ENCODE data around the gene NAIF1. TPM values are rescaled to one million over a fixed set of nuclear protein-coding genes. Genes with fewer than 3 reads are reported as not detected.
A peak's percentile ranks its signal among the peaks of the same experiment; 100 is the strongest.
"Not testable (repeated sequence)": the region's sequence is repeated elsewhere in the genome, so short reads cannot be mapped to it uniquely, and the experiment has no call there.

The NAIF1 gene
- total RNA-seq (10.0 TPM), polyA plus RNA-seq (ENCODE audit: insufficient read depth in 1 of 8, insufficient read length in 8 of 8, low replicate concordance in 1 of 8) (1 to 10 TPM; 7.4 to 8.9 (median 8.3) TPM)
- long read RNA-seq, donor 1, partial matches to known transcripts: 0 of 2 reads
- long read RNA-seq, donor 1, other reads (novel, unspliced or antisense): 0 of 2 reads
- long read RNA-seq, donor 2: 0 reads
- long read RNA-seq, donor 3, partial matches to known transcripts: 44 of 45 reads
- long read RNA-seq, donor 3, other reads (novel, unspliced or antisense): 0 of 45 reads
- long read RNA-seq, donor 4, partial matches to known transcripts: 0 of 4 reads
- long read RNA-seq, donor 4, other reads (novel, unspliced or antisense): 0 of 4 reads
- long read RNA-seq, donor 5, partial matches to known transcripts: 0 of 3 reads
- long read RNA-seq, donor 5, other reads (novel, unspliced or antisense): 0 of 3 reads
- long read RNA-seq, donor 6, partial matches to known transcripts: 0 of 2 reads
- long read RNA-seq, donor 6, other reads (novel, unspliced or antisense): 0 of 2 reads
- long read RNA-seq, donor 7, partial matches to known transcripts: 5 of 6 reads
- long read RNA-seq, donor 7, other reads (novel, unspliced or antisense): 0 of 6 reads
- long read RNA-seq, donor 8: 0 reads
- long read RNA-seq, donor 9: 0 reads
- long read RNA-seq, donor 10, partial matches to known transcripts: 0 of 3 reads
- long read RNA-seq, donor 10, other reads (novel, unspliced or antisense): 0 of 3 reads
- long read RNA-seq, donor 11, partial matches to known transcripts: 0 of 3 reads
- long read RNA-seq, donor 11, other reads (novel, unspliced or antisense): 0 of 3 reads

- H3K4me1 ChIP-seq (ENCODE audit: control insufficient read depth, insufficient read depth, low read length): peaks cover 39% of the 10 kb centered on the region
- H3K27me3 ChIP-seq (ENCODE audit: control insufficient read depth, insufficient read depth, low read length): no peaks in the 10 kb centered on the region
- no peaks in the 10 kb centered on the region for H3K9me3 ChIP-seq (replicated peaks; ENCODE audit: control insufficient read depth, low read depth, low read length)
- WGBS (ENCODE audit: insufficient coverage): 43% methylated on average over 46 of the region's 54 CpGs
- H3K4me3 ChIP-seq (ENCODE audit: low read length): peak within 1 kb of the TSS; percentile 88
- H3K27ac ChIP-seq (ENCODE audit: low read length): peak within 1 kb of the TSS; percentile 99
- peaks cover 17% of the 10 kb centered on the region for H3K36me3 ChIP-seq (ENCODE audit: control insufficient read depth, insufficient read depth, low read length)
- DNase-seq: peak; percentile 100
Observed at GRCh38 chr9:128066713-128067644, at the start of gene NAIF1. Gene NAIF1, minus strand, starts transcription at chr9:128067320. Its CDS starts 219 bp downstream, at chr9:128067101.

GRCh38 chr9:128116104-128117083 is 49.3 kb upstream of the NAIF1 start:
- Histone ChIP-seq H3K4me3 (ENCODE audit: low read length) (no peak overlapping the region), H3K27ac (ENCODE audit: low read length) (no peak overlapping the region), H3K36me3 (ENCODE audit: control insufficient read depth, insufficient read depth, low read length) (peaks cover 32% of the 10 kb centered on the region), H3K9me3 (replicated peaks; ENCODE audit: control insufficient read depth, low read depth, low read length) (no peaks in the 10 kb centered on the region), H3K27me3 (ENCODE audit: control insufficient read depth, insufficient read depth, low read length) (no peaks in the 10 kb centered on the region), H3K4me1 (ENCODE audit: control insufficient read depth, insufficient read depth, low read length) (peaks cover 20% of the 10 kb centered on the region)
- DNase-seq: no peak
- WGBS (ENCODE audit: insufficient coverage): 89% methylated on average over 9 of the region's 16 CpGs

GRCh38 chr9:128115187-128116103 is 48.3 kb upstream of the NAIF1 start:
- Histone ChIP-seq H3K4me1 (ENCODE audit: control insufficient read depth, insufficient read depth, low read length) (peaks cover 27% of the 10 kb centered on the region), H3K27ac (ENCODE audit: low read length) (no peak overlapping the region), H3K27me3 (ENCODE audit: control insufficient read depth, insufficient read depth, low read length) (no peaks in the 10 kb centered on the region), H3K9me3 (replicated peaks; ENCODE audit: control insufficient read depth, low read depth, low read length) (no peaks in the 10 kb centered on the region), H3K4me3 (ENCODE audit: low read length) (no peak overlapping the region), H3K36me3 (ENCODE audit: control insufficient read depth, insufficient read depth, low read length) (peaks cover 23% of the 10 kb centered on the region)
- no peak for DNase-seq
- 89% methylated on average over 22 of the region's 26 CpGs for WGBS (ENCODE audit: insufficient coverage)

- H3K4me3 ChIP-seq (ENCODE audit: low read length): no peak overlapping the region
- peaks cover 18% of the 10 kb centered on the region for H3K36me3 ChIP-seq (ENCODE audit: control insufficient read depth, insufficient read depth, low read length)
- H3K9me3 ChIP-seq (replicated peaks; ENCODE audit: control insufficient read depth, low read depth, low read length): no peaks in the 10 kb centered on the region
- DNase-seq: no peak
- no peak overlapping the region for H3K27ac ChIP-seq (ENCODE audit: low read length)
- WGBS (ENCODE audit: insufficient coverage): 81% methylated on average over 27 of the region's 29 CpGs
- H3K27me3 ChIP-seq (ENCODE audit: control insufficient read depth, insufficient read depth, low read length): no peaks in the 10 kb centered on the region
- peaks cover 30% of the 10 kb centered on the region for H3K4me1 ChIP-seq (ENCODE audit: control insufficient read depth, insufficient read depth, low read length)
Observed at GRCh38 chr9:128114326-128115186, 47.4 kb upstream of the NAIF1 start.

- H3K27ac ChIP-seq (ENCODE audit: low read length): no peak overlapping the region
- WGBS (ENCODE audit: insufficient coverage): 80% methylated on average over 5 of the region's 12 CpGs
- H3K27me3 ChIP-seq (ENCODE audit: control insufficient read depth, insufficient read depth, low read length): no peaks in the 10 kb centered on the region
- H3K36me3 ChIP-seq (ENCODE audit: control insufficient read depth, insufficient read depth, low read length): peaks cover 19% of the 10 kb centered on the region
- peaks cover 28% of the 10 kb centered on the region for H3K4me1 ChIP-seq (ENCODE audit: control insufficient read depth, insufficient read depth, low read length)
- no peaks in the 10 kb centered on the region for H3K9me3 ChIP-seq (replicated peaks; ENCODE audit: control insufficient read depth, low read depth, low read length)
- no peak for DNase-seq
- H3K4me3 ChIP-seq (ENCODE audit: low read length): no peak overlapping the region
Observed at GRCh38 chr9:128113526-128114325, 46.6 kb upstream of the NAIF1 start.

GRCh38 chr9:128111726-128112125 is 44.6 kb upstream of the NAIF1 start:
- not testable (repeated sequence) for H3K9me3 ChIP-seq (replicated peaks; ENCODE audit: control insufficient read depth, low read depth, low read length); H3K4me3 ChIP-seq (ENCODE audit: low read length); DNase-seq; H3K27ac ChIP-seq (ENCODE audit: low read length); H3K27me3 ChIP-seq (ENCODE audit: control insufficient read depth, insufficient read depth, low read length)
- 88% methylated on average over 5 of the region's 12 CpGs for WGBS (ENCODE audit: insufficient coverage)
- Histone ChIP-seq H3K36me3 (ENCODE audit: control insufficient read depth, insufficient read depth, low read length) (peaks cover 37% of the 10 kb centered on the region), H3K4me1 (ENCODE audit: control insufficient read depth, insufficient read depth, low read length) (peaks cover 36% of the 10 kb centered on the region)

- H3K27ac ChIP-seq (ENCODE audit: low read length): peak overlapping the region; percentile 38
- peaks cover 46% of the 10 kb centered on the region for H3K4me1 ChIP-seq (ENCODE audit: control insufficient read depth, insufficient read depth, low read length)
- 61% methylated on average over 8 of the region's 20 CpGs for whole genome bisulfite sequencing (ENCODE audit: insufficient coverage)
- no peak overlapping the region for H3K4me3 ChIP-seq (ENCODE audit: low read length)
- no peaks in the 10 kb centered on the region for H3K9me3 ChIP-seq (replicated peaks; ENCODE audit: control insufficient read depth, low read depth, low read length)
- DNase-seq: no peak
- peaks cover 49% of the 10 kb centered on the region for H3K36me3 ChIP-seq (ENCODE audit: control insufficient read depth, insufficient read depth, low read length)
- H3K27me3 ChIP-seq (ENCODE audit: control insufficient read depth, insufficient read depth, low read length): no peaks in the 10 kb centered on the region
Observed at GRCh38 chr9:128109050-128109709, 42.1 kb upstream of the NAIF1 start.

All from muscle of leg (tissue), 16 donors.